HepG2 (cell line): ENCODE results near the gene CDK3. TPM values are rescaled to one million over a fixed set of nuclear protein-coding genes. Genes with fewer than 3 reads are reported as not detected.

ENCODE experiments used
- ARID2 ChIP-seq: sonication (generic); formaldehyde crosslinking; IDR thresholded peaks from 2 replicates; pipeline ENCODE4 v1.8.1; 2022; ENCODE audit warnings: mild to moderate bottlenecking, missing genetic modification reagents, borderline replicate concordance
- CBX5 ChIP-seq: sonication (generic); formaldehyde crosslinking; IDR thresholded peaks from 2 replicates; pipeline ENCODE4 v1.4.0; 2020; ENCODE audit warnings: missing genetic modification reagents, borderline replicate concordance
- CHD4 ChIP-seq: fragments of 200-600 bp; sonication (generic); IDR thresholded peaks from 2 replicates; pipeline ENCODE4 v1.7.0; 2017; ENCODE audit warnings: mild to moderate bottlenecking, low read length, borderline replicate concordance
- DDIT3 ChIP-seq: sonication (generic); formaldehyde crosslinking; IDR thresholded peaks from 2 replicates; pipeline ENCODE4 v1.4.0; 2020; ENCODE audit warnings: mild to moderate bottlenecking, missing genetic modification reagents
- ELF4 ChIP-seq: sonication (generic); formaldehyde crosslinking; IDR thresholded peaks from 2 replicates; pipeline ENCODE4 v1.5.0; 2020; ENCODE audit warnings: missing genetic modification reagents, mild to moderate bottlenecking, moderate library complexity, borderline replicate concordance
- GABPA ChIP-seq, 2 experiments: IDR thresholded peaks; 2 replicates each; pipeline ENCODE4 v1.6.1; 2011 to 2016; ENCODE audit warnings: low read depth in 2 of 2, low read length in 1 of 2, missing biosample characterization in 1 of 2, missing genetic modification characterization in 1 of 2
- IRF9 ChIP-seq: sonication (generic); formaldehyde crosslinking; IDR thresholded peaks from 2 replicates; pipeline ENCODE4 v1.8.0; 2022; ENCODE audit warnings: missing genetic modification reagents, mild to moderate bottlenecking, borderline replicate concordance
- JDP2 ChIP-seq: sonication (generic); formaldehyde crosslinking; IDR thresholded peaks from 2 replicates; pipeline ENCODE4 v1.8.1; 2022; ENCODE audit warnings: missing genetic modification reagents, borderline replicate concordance
- MYC ChIP-seq: sonication (generic); formaldehyde crosslinking; IDR thresholded peaks from 2 replicates; pipeline ENCODE4 v1.9.0; 2021; ENCODE audit warnings: missing genetic modification reagents, borderline replicate concordance
- NFE2L1 ChIP-seq: sonication (generic); formaldehyde crosslinking; IDR thresholded peaks from 2 replicates; pipeline ENCODE4 v1.4.0; 2020; ENCODE audit warnings: missing genetic modification reagents, mild to moderate bottlenecking, borderline replicate concordance
- RBFOX2 ChIP-seq: fragments of 200-400 bp; formaldehyde crosslinking; IDR thresholded peaks from 2 replicates; pipeline ENCODE4 v1.6.1; 2017; ENCODE audit warnings: low read depth, mild to moderate bottlenecking, low read length
- TARDBP ChIP-seq: sonication (generic); formaldehyde crosslinking; IDR thresholded peaks from 2 replicates; pipeline ENCODE4 v1.8.0; 2022; ENCODE audit warnings: mild to moderate bottlenecking, missing genetic modification reagents
- TCF7L2 ChIP-seq: IDR thresholded peaks from 2 replicates; pipeline ENCODE4 v1.6.1; 2011; ENCODE audit warnings: mild to moderate bottlenecking, low read depth, low read length, moderate library complexity
- THRA ChIP-seq: sonication (generic); formaldehyde crosslinking; IDR thresholded peaks from 2 replicates; pipeline ENCODE4 v1.4.0; 2020; ENCODE audit warnings: missing genetic modification reagents, borderline replicate concordance
- ZBTB3 ChIP-seq: sonication (generic); formaldehyde crosslinking; IDR thresholded peaks from 2 replicates; pipeline ENCODE4 v1.4.0; 2020; ENCODE audit warnings: low read depth, mild to moderate bottlenecking, moderate library complexity, missing genetic modification reagents, borderline replicate concordance
- ZFYVE20 ChIP-seq: sonication (generic); formaldehyde crosslinking; IDR thresholded peaks from 2 replicates; pipeline ENCODE4 v1.8.0; 2023; ENCODE audit warnings: low read depth, mild to moderate bottlenecking, moderate library complexity, missing genetic modification reagents, borderline replicate concordance
- ZNF121 ChIP-seq: sonication (generic); formaldehyde crosslinking; IDR thresholded peaks from 2 replicates; pipeline ENCODE4 v1.5.0; 2020; ENCODE audit warnings: mild to moderate bottlenecking, missing genetic modification reagents
- ZNF136 ChIP-seq: sonication (generic); formaldehyde crosslinking; IDR thresholded peaks from 2 replicates; pipeline ENCODE4 v1.8.1; 2022; ENCODE audit warnings: low read depth, mild to moderate bottlenecking, moderate library complexity, missing genetic modification reagents
- ZNF235 ChIP-seq: sonication (generic); formaldehyde crosslinking; IDR thresholded peaks from 2 replicates; pipeline ENCODE4 v1.8.1; 2023; ENCODE audit warnings: mild to moderate bottlenecking, missing genetic modification reagents, borderline replicate concordance
- ZNF343 ChIP-seq: sonication (generic); formaldehyde crosslinking; IDR thresholded peaks from 2 replicates; pipeline ENCODE4 v1.4.0; 2020; ENCODE audit warnings: mild to moderate bottlenecking, missing genetic modification reagents
- ZNF556 ChIP-seq: sonication (generic); formaldehyde crosslinking; IDR thresholded peaks from 2 replicates; pipeline ENCODE4 v1.4.0; 2020; ENCODE audit warnings: mild to moderate bottlenecking, missing genetic modification reagents, borderline replicate concordance
- ZNF567 ChIP-seq: sonication (generic); formaldehyde crosslinking; IDR thresholded peaks from 2 replicates; pipeline ENCODE4 v1.8.1; 2023; ENCODE audit warnings: mild to moderate bottlenecking, missing genetic modification reagents, borderline replicate concordance
- polyA plus RNA-seq, 8 experiments: library from polyadenylated mRNA; depleted of rRNA in 3 of 8; stranded (reverse) in 7 of 8; unstranded in 1 of 8; fragments of >200 nt; fragmentation: Illumina TruSeq in 4 of 8; extraction: Trizol in 4 of 8; gene quantifications; 2 replicates each; pipeline versions ENCODE4 v1.2.1 to v1.2.3, GENCODE V29; 2011 to 2016; ENCODE audit warnings: low read depth in 4 of 8, missing spikeins in 1 of 8, mixed read lengths in 1 of 8; ENCODE audit not compliant: insufficient read depth in 1 of 8
- total RNA-seq, 5 experiments: library from RNA; depleted of rRNA; stranded (reverse); fragments of >200 nt; fragmentation: Illumina TruSeq; extraction: Trizol; gene quantifications; 2 replicates each; pipeline ENCODE4 v1.2.3, GENCODE V29; 2016; ENCODE audit warnings: low read depth in 1 of 5
- TF ChIP-seq, protein P1 (sequence below): IDR thresholded peaks from 2 replicates; pipeline ENCODE4 v1.6.1; 2016
- TF ChIP-seq, protein P2 (sequence below): sonication (generic); formaldehyde crosslinking; IDR thresholded peaks from 2 replicates; pipeline ENCODE4 v1.4.0; 2020; ENCODE audit warnings: missing genetic modification reagents

The CDK3 gene
- total and polyA plus RNA-seq, 2 of the 13 experiments (the other 11 are each of a cell fraction or from before 2014, with no cell fraction given), result 5.8 to 11.4 TPM

DNA sequence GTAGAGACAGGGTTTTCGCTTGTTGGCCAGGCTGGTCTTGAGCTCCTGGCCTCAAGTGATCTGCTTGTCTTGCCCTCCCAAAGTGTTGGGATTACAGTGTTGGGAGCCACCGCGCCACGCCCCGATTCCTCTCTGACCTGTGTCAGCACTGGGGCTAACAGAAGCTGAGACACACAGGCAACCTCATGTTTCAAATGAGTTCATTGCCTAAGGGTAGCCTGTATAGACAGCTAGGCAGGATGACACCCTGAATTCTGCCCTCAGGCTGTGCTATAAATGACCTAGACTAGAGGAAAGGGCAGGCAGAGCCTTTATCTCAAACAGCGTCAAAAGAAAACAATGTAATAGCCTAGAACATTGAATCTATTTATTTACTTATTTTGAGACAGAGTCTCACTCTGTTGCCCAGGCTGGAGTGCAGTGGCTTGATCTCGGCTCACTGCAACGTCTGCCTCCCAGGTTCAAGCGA, 2.3 kb upstream of the CDK3 start (continued):
- TF ChIP-seq THRA (CRISPR knock-in tag) (0 out of 2 replicates have a peak, but pooled peaks have one; percentile 2), ZNF567 (CRISPR knock-in tag) (no peak), CBX5 (0 out of 2 replicates have a peak, but pooled peaks have one; percentile 7), ARID2 (CRISPR knock-in tag) (no peak), TCF7L2 (no peak), CHD4 (peak; percentile 67; the same call in 1 of the 2 replicates), GABPA (IDR thresholded peaks at IDR 0.05; ENCODE audit: low read depth, low read length) (no peak), GABPA (CRISPR knock-in tag; IDR thresholded peaks at IDR 0.05; ENCODE audit: low read depth) (peak; percentile 31; the same call in 1 of the 2 replicates), NFE2L1 (CRISPR knock-in tag) (no peak), RBFOX2 (no peak), ELF4 (CRISPR knock-in tag) (no peak), ZNF235 (no peak), ZFYVE20 (CRISPR knock-in tag) (no peak), TARDBP (no peak), MYC (CRISPR knock-in tag) (no peak), ZBTB3 (CRISPR knock-in tag) (peak; percentile 82), DDIT3 (CRISPR knock-in tag) (no peak), ZNF121 (CRISPR knock-in tag) (peak; percentile 98), ZNF556 (CRISPR knock-in tag) (peak; percentile 78; the same call in 1 of the 2 replicates), JDP2 (CRISPR knock-in tag) (no peak), ZNF343 (no peak), ZNF136 (0 out of 2 replicates have a peak, but pooled peaks have one; percentile 16), IRF9 (CRISPR knock-in tag) (no peak)
- TF ChIP-seq, protein P1, sequence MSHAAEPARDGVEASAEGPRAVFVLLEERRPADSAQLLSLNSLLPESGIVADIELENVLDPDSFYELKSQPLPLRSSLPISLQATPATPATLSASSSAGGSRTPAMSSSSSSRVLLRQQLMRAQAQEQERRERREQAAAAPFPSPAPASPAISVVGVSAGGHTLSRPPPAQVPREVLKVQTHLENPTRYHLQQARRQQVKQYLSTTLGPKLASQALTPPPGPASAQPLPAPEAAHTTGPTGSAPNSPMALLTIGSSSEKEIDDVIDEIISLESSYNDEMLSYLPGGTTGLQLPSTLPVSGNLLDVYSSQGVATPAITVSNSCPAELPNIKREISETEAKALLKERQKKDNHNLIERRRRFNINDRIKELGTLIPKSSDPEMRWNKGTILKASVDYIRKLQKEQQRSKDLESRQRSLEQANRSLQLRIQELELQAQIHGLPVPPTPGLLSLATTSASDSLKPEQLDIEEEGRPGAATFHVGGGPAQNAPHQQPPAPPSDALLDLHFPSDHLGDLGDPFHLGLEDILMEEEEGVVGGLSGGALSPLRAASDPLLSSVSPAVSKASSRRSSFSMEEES, result no peak
- TF ChIP-seq, protein P2, sequence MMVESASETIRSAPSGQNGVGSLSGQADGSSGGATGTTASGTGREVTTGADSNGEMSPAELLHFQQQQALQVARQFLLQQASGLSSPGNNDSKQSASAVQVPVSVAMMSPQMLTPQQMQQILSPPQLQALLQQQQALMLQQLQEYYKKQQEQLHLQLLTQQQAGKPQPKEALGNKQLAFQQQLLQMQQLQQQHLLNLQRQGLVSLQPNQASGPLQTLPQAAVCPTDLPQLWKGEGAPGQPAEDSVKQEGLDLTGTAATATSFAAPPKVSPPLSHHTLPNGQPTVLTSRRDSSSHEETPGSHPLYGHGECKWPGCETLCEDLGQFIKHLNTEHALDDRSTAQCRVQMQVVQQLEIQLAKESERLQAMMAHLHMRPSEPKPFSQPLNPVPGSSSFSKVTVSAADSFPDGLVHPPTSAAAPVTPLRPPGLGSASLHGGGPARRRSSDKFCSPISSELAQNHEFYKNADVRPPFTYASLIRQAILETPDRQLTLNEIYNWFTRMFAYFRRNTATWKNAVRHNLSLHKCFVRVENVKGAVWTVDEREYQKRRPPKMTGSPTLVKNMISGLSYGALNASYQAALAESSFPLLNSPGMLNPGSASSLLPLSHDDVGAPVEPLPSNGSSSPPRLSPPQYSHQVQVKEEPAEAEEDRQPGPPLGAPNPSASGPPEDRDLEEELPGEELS (CRISPR knock-in tag), result peak; percentile 76
